Measurements from ENCODE around the gene FLACC1. TPM values are rescaled to one million over a fixed set of nuclear protein-coding genes. Genes with fewer than 3 reads are reported as not detected.

FLACC1 gene, protein sequence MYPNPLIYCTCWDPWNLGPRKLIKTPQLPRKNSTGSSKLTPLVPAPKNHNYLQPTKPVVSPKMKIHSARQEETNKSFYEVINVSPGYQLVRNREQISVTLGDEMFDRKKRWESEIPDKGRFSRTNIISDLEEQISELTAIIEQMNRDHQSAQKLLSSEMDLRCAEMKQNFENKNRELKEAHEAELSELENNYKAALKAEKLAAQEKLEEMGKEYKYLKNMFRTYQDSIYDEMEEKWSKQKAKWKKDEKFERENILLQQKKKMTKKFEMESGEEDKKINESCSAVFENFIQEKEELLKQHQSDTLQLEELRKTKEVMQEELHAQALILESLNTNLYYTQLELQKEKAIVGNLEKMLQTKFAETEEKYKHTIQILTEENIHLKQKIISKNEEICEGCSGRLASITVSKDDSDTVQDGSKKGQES
- total RNA-seq (ENCODE audit: unreplicated experiment), result 1.1 TPM
- long read RNA-seq, result 0 reads

DNA sequence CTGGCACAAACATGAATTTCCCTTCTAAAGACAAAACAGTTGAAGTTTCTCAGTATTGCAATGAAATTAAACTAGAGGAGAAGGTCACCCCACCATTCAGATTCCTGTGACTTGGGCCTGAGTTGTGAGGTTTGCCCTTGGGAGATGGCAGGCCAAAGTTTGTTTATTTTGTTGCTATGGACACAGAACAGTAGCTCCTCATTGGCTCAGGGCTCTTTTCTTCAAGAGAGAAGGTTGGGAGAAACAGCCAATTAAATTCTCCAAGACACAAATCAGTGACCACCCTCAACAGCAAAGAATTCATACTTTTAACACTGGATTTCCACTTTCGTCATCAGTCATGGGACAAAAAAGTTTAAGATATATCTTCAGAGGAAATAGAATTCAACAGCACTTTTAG lies at the start of gene FLACC1:
FLACC1 (minus strand) TSS at position 125 of the 400 bp plus-strand sequence. CDS start 5,941 bp downstream, outside the sequence.
- TF ChIP-seq, protein P1, sequence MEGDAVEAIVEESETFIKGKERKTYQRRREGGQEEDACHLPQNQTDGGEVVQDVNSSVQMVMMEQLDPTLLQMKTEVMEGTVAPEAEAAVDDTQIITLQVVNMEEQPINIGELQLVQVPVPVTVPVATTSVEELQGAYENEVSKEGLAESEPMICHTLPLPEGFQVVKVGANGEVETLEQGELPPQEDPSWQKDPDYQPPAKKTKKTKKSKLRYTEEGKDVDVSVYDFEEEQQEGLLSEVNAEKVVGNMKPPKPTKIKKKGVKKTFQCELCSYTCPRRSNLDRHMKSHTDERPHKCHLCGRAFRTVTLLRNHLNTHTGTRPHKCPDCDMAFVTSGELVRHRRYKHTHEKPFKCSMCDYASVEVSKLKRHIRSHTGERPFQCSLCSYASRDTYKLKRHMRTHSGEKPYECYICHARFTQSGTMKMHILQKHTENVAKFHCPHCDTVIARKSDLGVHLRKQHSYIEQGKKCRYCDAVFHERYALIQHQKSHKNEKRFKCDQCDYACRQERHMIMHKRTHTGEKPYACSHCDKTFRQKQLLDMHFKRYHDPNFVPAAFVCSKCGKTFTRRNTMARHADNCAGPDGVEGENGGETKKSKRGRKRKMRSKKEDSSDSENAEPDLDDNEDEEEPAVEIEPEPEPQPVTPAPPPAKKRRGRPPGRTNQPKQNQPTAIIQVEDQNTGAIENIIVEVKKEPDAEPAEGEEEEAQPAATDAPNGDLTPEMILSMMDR (IDR thresholded peaks at IDR 0.05; ENCODE audit: unreplicated experiment), result no peak
- H3K4me3 Mint-ChIP-seq (ENCODE audit: unreplicated experiment), result no peak within 1 kb of the TSS
- H3K27me3 Mint-ChIP-seq (ENCODE audit: unreplicated experiment), result no peaks in the 10 kb centered on the region
- no peaks in the 10 kb centered on the region for H3K9me3 Mint-ChIP-seq (ENCODE audit: unreplicated experiment)
- no peak for DNase-seq (ENCODE audit: low spot score)
- peak within 1 kb of the TSS; percentile 81 for H3K27ac Mint-ChIP-seq (ENCODE audit: unreplicated experiment)
- H3K36me3 Mint-ChIP-seq (ENCODE audit: low read depth, unreplicated experiment), result peaks cover 6% of the 10 kb centered on the region
- H3K4me1 Mint-ChIP-seq (ENCODE audit: unreplicated experiment), result peaks cover 7% of the 10 kb centered on the region

DNA sequence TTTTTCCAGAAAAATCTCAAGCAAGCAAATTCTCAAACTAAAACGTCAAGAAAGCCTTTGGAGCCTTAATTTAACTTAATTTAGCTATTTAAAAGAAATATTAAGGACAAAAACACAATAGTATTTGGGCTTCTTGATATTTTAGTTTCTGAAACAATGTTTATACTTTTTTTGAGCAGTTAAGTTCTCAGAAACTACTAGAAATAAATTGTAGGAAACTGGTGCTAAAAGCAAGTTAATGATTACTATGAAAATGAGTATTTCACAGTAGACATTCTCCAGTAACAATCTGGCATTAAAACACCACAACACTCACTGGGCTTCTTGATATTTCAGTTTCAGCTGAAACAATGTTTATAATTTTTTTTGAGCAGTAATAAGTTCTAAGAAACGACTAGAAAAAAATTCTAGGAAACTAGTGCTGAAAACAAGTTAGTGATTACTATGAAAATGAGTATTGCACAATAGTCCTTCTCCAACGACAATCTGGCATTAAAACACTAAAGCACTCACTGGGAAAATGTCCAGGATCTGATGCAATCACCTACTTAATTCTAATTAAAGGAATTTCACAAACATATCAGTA lies 49.0 kb upstream of the FLACC1 start:
- DNase-seq (ENCODE audit: low spot score), result no peak
- Mint-ChIP-seq H3K4me1 (ENCODE audit: unreplicated experiment) (peaks cover 8% of the 10 kb centered on the region), H3K27me3 (ENCODE audit: unreplicated experiment) (peaks cover 1% of the 10 kb centered on the region), H3K4me3 (ENCODE audit: unreplicated experiment) (no peak overlapping the region), H3K36me3 (ENCODE audit: low read depth, unreplicated experiment) (no peaks in the 10 kb centered on the region), H3K9me3 (ENCODE audit: unreplicated experiment) (no peaks in the 10 kb centered on the region), H3K27ac (ENCODE audit: unreplicated experiment) (no peak overlapping the region)
- TF ChIP-seq, protein P1 (IDR thresholded peaks at IDR 0.05; ENCODE audit: unreplicated experiment), result no peak

DNA sequence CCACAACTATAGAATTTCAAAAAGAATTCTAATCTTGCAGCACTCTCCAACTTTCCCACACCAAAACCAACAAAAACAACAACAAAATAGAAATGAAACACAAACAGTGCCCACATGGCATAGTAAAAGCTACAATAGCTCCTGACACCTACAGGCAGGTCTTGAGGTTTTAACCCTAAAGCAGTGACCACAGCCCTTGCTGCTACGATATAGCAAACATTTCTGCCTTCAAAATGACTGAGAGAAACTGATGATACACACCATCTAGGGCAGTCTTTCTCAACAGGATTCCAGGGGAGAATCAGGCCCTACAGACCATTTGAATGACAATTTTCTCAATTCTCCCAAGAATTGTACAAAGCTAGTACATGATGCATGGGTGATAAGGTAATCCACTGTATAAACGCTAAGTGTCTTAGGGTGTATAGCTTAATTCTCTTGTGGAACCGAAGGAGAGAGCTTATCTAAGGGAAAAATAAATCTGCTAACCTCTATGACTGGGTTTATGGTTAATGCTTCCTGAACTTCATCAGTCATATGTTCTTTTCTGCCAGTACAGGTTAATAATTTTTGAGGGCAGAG lies 47.6 kb upstream of the FLACC1 start:
- TF ChIP-seq, protein P1 (IDR thresholded peaks at IDR 0.05; ENCODE audit: unreplicated experiment), result no peak
- Mint-ChIP-seq H3K36me3 (ENCODE audit: low read depth, unreplicated experiment) (no peaks in the 10 kb centered on the region), H3K9me3 (ENCODE audit: unreplicated experiment) (no peaks in the 10 kb centered on the region), H3K27ac (ENCODE audit: unreplicated experiment) (peak overlapping the region; percentile 38), H3K4me1 (ENCODE audit: unreplicated experiment) (peaks cover 8% of the 10 kb centered on the region), H3K4me3 (ENCODE audit: unreplicated experiment) (no peak overlapping the region), H3K27me3 (ENCODE audit: unreplicated experiment) (peaks cover 1% of the 10 kb centered on the region)
- no peak for DNase-seq (ENCODE audit: low spot score)

DNA sequence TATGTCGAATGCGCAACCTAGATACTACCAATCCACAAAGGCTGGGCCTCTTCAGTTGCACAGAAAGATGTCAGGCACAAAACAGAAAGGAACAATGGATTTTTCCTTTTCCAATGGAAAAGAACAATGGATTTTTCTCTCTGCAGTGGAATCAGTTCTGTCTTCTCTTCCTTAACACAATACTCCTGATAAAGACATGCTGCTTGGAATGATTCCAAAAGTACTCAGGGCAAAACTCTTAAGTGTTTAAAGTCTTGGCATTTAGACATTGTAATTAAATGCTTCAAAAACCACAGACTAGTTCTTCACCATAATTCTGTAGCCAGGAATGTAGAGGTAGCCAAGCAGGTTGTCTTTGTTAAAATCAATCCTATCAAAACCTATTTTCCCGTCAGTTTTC lies 46.7 kb upstream of the FLACC1 start:
- no peaks in the 10 kb centered on the region for H3K36me3 Mint-ChIP-seq (ENCODE audit: low read depth, unreplicated experiment)
- peaks cover 1% of the 10 kb centered on the region for H3K27me3 Mint-ChIP-seq (ENCODE audit: unreplicated experiment)
- no peak for DNase-seq (ENCODE audit: low spot score)
- H3K27ac Mint-ChIP-seq (ENCODE audit: unreplicated experiment), result peak overlapping the region; percentile 82
- no peaks in the 10 kb centered on the region for H3K9me3 Mint-ChIP-seq (ENCODE audit: unreplicated experiment)
- H3K4me1 Mint-ChIP-seq (ENCODE audit: unreplicated experiment), result peaks cover 8% of the 10 kb centered on the region
- TF ChIP-seq, protein P1 (IDR thresholded peaks at IDR 0.05; ENCODE audit: unreplicated experiment), result no peak
- no peak overlapping the region for H3K4me3 Mint-ChIP-seq (ENCODE audit: unreplicated experiment)
